GM19193 (cell line): ENCODE measurements around the gene KMT2C.

Experiments used
- POLR2A ChIP-seq: IDR thresholded peaks from 4 replicates; pipeline ENCODE4 v1.6.1; 2011; ENCODE audit not compliant: insufficient read depth, insufficient read length; ENCODE audit errors: extremely low read depth

The KMT2C gene

DNA sequence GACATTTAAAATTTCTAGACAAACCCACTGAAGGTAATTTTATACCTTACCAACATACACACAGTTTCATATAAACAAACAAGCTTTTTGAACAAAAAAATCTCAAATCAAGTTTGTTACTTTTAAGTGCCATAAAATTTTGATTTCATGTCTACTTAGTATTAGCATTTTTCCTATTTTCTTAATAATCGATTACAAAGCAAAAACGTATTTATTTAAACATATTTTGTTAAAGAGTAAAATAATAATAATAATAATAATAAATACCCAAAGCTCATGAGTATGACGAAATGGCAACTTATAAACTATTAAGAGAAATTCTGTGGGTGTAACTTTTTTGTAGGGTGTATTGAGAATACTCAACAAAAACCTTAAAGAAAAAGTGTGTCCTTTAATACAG is 232.7 kb downstream of the KMT2C start:
- no peak for TF ChIP-seq POLR2A

GRCh38 chr7:152202056-152202455 is 233.7 kb downstream of the KMT2C start:
- no peak for TF ChIP-seq POLR2A

- TF ChIP-seq POLR2A, result no peak
These were observed 235.4 kb downstream of the KMT2C start for GRCh38 chr7:152200395-152200794.

DNA sequence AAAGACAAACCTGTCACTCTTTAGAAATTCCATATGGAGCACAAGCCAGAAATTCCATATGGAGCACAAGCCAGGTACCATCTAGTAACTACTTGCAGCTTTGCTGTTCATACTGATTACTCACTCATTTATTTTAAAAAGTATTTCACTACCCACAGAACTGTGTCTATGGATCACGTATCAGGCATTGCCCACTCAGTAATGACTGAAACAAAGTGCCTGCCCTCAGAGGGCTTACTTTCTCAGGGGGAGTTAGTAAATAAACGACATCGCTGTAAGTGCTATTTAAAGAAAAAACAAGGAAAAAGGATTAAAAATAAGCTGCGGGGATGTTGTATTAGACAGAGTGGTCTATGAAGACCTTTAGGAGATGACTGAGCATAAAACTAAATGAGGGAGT is 239.4 kb downstream of the KMT2C start:
- TF ChIP-seq POLR2A, result no peak

DNA sequence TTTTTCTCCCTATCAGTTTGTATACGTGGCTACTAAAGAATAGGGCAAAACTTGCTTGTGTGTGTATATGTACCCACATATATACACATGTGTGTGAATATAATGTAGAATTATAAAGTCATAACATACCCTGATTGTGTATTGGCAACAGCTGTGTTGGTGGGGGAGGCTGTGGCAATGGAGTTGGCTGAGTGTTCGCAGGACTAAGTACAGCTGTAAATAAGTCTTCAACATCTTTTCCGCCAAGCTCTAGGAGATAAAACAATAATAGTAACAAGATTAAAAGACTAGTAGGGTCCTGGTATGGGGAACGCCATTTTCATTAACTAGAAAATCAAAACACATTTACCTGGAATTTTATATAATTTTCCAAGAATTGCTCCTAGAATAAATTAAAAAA is 241.9 kb downstream of the KMT2C start:
- no peak for TF ChIP-seq POLR2A

GRCh38 chr7:152189061-152189460 is 246.7 kb downstream of the KMT2C start:
- no peak for TF ChIP-seq POLR2A

- no peak for TF ChIP-seq POLR2A
These were observed 250.2 kb downstream of the KMT2C start for GRCh38 chr7:152185558-152185957.

DNA sequence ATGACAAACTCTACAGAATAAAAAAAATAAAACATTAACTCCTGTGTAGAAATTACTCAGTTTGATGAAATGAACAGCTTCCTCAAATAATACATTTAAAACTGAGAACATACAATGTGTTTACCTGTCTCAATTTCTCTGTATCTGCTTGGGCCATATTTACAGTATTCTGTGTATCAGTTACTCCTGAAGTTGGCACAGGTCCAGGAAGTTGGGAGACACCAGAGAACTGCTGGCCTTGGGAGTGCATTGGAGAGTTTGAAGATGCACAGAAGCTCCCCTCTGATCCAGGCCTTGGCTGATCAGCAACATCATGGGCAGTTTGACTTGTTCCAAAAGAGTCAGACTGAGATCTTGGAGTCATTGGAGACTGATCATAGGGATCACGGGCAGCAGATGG is 255.2 kb downstream of the KMT2C start:
- TF ChIP-seq POLR2A, result no peak

DNA sequence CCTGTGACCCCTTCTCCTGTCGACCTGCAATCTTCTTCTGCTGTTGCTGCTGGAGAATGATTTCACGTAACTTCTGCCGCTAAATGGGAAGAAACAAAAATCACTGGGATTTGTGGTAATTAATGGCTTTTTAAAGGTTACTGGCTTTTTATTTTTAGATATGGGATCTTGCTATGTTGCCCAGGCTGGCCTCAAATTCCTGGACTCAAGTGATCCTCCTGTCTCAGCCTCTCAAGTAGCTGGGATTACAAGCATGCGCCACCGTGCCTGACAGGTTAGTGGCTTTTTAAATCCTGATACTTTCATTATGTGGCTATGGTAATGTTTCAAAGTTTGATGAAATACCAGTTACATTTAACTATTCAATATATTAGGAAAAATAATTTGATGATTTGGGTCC is 255.8 kb downstream of the KMT2C start:
- no peak for TF ChIP-seq POLR2A

- no peak for TF ChIP-seq POLR2A
These were observed 257.3 kb downstream of the KMT2C start for GRCh38 chr7:152178405-152179058.

GRCh38 chr7:152177681-152178404 is 258.0 kb downstream of the KMT2C start:
- TF ChIP-seq POLR2A, result no peak

GRCh38 chr7:152176797-152177196 is 259.0 kb downstream of the KMT2C start:
- no peak for TF ChIP-seq POLR2A

- TF ChIP-seq POLR2A, result no peak
These were observed 262.3 kb downstream of the KMT2C start for GRCh38 chr7:152173372-152174070.

GRCh38 chr7:152162287-152162686 is 273.5 kb downstream of the KMT2C start:
- no peak for TF ChIP-seq POLR2A

GRCh38 chr7:152161171-152161570 is 274.6 kb downstream of the KMT2C start:
- no peak for TF ChIP-seq POLR2A
